COLO668 (cell line): Measurements from ENCODE around the gene C6orf132.

Source experiments
- DNase-seq: peaks from one replicate; lab custom pipeline; 2025; ENCODE audit not compliant: unreplicated experiment; lab: John Stamatoyannopoulos, UW

Gene C6orf132

GRCh38 chr6:42078386-42078785 lies 64.0 kb downstream of the C6orf132 start:
- DNase-seq: no peak

GRCh38 chr6:42075159-42075838 lies 67.1 kb downstream of the C6orf132 start:
- peak; percentile 69 for DNase-seq

GRCh38 chr6:42073287-42073686 lies 69.1 kb downstream of the C6orf132 start:
- DNase-seq: no peak

GRCh38 chr6:42071881-42072583 lies 70.4 kb downstream of the C6orf132 start:
- DNase-seq: no peak

GRCh38 chr6:42068872-42069522 lies 73.4 kb downstream of the C6orf132 start:
- no peak for DNase-seq

- DNase-seq: no peak
These were observed 74.2 kb downstream of the C6orf132 start for GRCh38 chr6:42068173-42068572.

GRCh38 chr6:42066156-42066675 lies 76.2 kb downstream of the C6orf132 start:
- no peak for DNase-seq

GRCh38 chr6:42059743-42060142 lies 82.7 kb downstream of the C6orf132 start:
- DNase-seq: no peak

- DNase-seq: no peak
These were observed 88.8 kb downstream of the C6orf132 start for GRCh38 chr6:42053601-42054000.

- no peak for DNase-seq
These were observed 91.2 kb downstream of the C6orf132 start for GRCh38 chr6:42051268-42051653.
